PC-9 (cell line): ENCODE measurements around the gene SOX15. TPM values are rescaled to one million over a fixed set of nuclear protein-coding genes. Genes with fewer than 3 reads are reported as not detected.

Source experiments
- BruUV-seq: library from RNA; stranded (reverse); fragments of 400-500 nt; replicated peaks from 2 replicates; lab custom pipeline; 2021; lab: Mats Ljungman, UMichigan
- CTCF ChIA-PET: fragments of 300-600 bp; sonication (Branson Sonifier 250); formaldehyde crosslinking; loops from one replicate; lab custom pipeline; 2022; ENCODE audit warnings: antibody characterized with exemption; lab: Charles Lee
- POLR2A ChIA-PET: fragments of 300-600 bp; sonication (Branson Sonifier 250); formaldehyde crosslinking; loops from one replicate; lab custom pipeline; 2022; ENCODE audit warnings: antibody characterized with exemption; ENCODE audit not compliant: unreplicated experiment; lab: Charles Lee
- DNase-seq, 2 experiments: peaks; one replicate each; pipeline versions ENCODE4 v3.0.0 to v3.0.0-alpha.2; 2015 to 2022; ENCODE audit warnings: mixed read lengths in 1 of 2
- H2AFZ ChIP-seq: fragments of 200-600 bp; sonication (generic); 2 replicates; pipeline ENCODE4 v1.8.1; 2017; ENCODE audit warnings: antibody characterized with exemption
- H3F3A ChIP-seq: fragments of 200-600 bp; sonication (generic); 2 replicates; pipeline ENCODE4 v1.8.1; 2017; ENCODE audit warnings: antibody characterized with exemption, mild to moderate bottlenecking, low read depth; ENCODE audit not compliant: insufficient read depth
- H3K27ac ChIP-seq: fragments of 200-600 bp; sonication (generic); 2 replicates; pipeline ENCODE4 v1.6.1; 2016; ENCODE audit warnings: mixed run types
- H3K27me3 ChIP-seq: fragments of 200-600 bp; sonication (generic); 2 replicates; pipeline ENCODE4 v1.6.1; 2016; ENCODE audit warnings: low read depth, mixed run types; ENCODE audit not compliant: insufficient read depth
- H3K36me3 ChIP-seq: fragments of 200-600 bp; sonication (generic); 2 replicates; pipeline ENCODE4 v1.6.1; 2016; ENCODE audit warnings: low read depth, mixed run types
- H3K4me1 ChIP-seq: fragments of 200-600 bp; sonication (generic); replicated peaks from 2 replicates; pipeline ENCODE4 v1.6.1; 2016; ENCODE audit warnings: mixed run types; ENCODE audit not compliant: insufficient read depth
- H3K4me2 ChIP-seq: fragments of 200-600 bp; sonication (generic); 2 replicates; pipeline ENCODE4 v1.6.1; 2017; ENCODE audit warnings: mixed run types
- H3K4me3 ChIP-seq: fragments of 200-600 bp; sonication (generic); 2 replicates; pipeline ENCODE4 v1.6.1; 2016; ENCODE audit warnings: mixed run types
- H3K79me2 ChIP-seq: fragments of 200-600 bp; sonication (generic); 2 replicates; pipeline ENCODE4 v1.6.1; 2017; ENCODE audit warnings: low read depth, mixed run types
- H3K9me2 ChIP-seq: fragments of 200-600 bp; sonication (generic); 2 replicates; pipeline ENCODE4 v1.8.1; 2017; ENCODE audit warnings: mild to moderate bottlenecking; ENCODE audit not compliant: insufficient read depth
- H3K9me3 ChIP-seq: fragments of 200-600 bp; sonication (generic); 2 replicates; pipeline ENCODE4 v1.8.1; 2016; ENCODE audit warnings: low read depth; ENCODE audit not compliant: insufficient read depth
- H4K20me1 ChIP-seq: fragments of 200-600 bp; sonication (generic); 2 replicates; pipeline ENCODE4 v1.8.1; 2017; ENCODE audit not compliant: insufficient read depth
- CTCF ChIP-seq: fragments of 200-600 bp; sonication (generic); conservative IDR thresholded peaks from 2 replicates; pipeline ENCODE4 v1.6.1; 2017; ENCODE audit warnings: mixed run types, antibody characterized with exemption, mild to moderate bottlenecking, moderate library complexity
- EZH2 ChIP-seq: fragments of 200-600 bp; sonication (generic); IDR thresholded peaks from 2 replicates; pipeline ENCODE4 v1.8.0; 2017; ENCODE audit warnings: antibody characterized with exemption, low read depth
- intact Hi-C: fragments of 100-400 bp; cut with micrococcal nuclease; formaldehyde crosslinking; loops from one replicate; pipeline ENCODE4 v1.10.0; 2022; ENCODE audit not compliant: unreplicated experiment
- total RNA-seq: library from RNA; stranded (reverse); gene quantifications from 2 replicates; pipeline ENCODE4 v1.2.3, GENCODE V29; 2021

SOX15 gene
- total RNA-seq, 1 experiment from 2014 or later, result 124 TPM

DNA sequence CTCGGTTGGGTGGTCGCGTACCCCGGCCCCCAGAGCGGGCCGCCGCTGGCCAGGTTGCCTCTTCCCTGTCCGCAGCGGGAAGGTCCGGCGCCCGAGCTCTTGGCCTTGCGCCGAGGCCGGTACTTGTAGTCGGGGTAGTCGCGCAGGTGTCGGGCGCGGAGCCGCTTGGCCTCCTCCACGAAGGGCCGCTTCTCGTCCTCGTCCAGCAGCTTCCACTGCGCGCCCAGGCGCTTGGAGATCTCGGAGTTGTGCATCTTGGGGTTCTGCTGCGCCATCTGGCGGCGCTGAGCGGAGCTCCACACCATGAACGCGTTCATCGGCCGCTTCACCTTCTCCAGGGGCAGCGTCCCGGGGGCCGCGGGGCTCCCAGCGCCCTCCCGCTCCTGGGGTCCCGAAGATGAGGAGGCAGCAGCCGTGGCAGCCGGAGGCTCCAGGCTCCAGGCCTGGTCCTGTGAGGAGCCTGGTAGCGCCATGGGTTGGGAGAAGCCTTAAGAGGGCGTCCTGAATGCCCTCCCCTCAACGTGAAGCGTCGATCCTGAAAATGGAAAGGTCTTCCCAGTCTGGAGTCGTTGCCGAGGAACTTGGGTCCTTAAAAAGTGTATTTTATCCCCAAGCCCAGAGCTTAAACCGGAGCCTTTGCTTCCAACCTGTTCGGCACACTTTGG is 558 bp downstream of the SOX15 start:
- H3K4me2 ChIP-seq, result peak overlapping the region; percentile 91
- H2AFZ ChIP-seq, result peak overlapping the region; percentile 60; the same call in 1 of the 2 replicates
- H3K4me1 ChIP-seq, result peaks cover 39% of the 10 kb centered on the region

DNA sequence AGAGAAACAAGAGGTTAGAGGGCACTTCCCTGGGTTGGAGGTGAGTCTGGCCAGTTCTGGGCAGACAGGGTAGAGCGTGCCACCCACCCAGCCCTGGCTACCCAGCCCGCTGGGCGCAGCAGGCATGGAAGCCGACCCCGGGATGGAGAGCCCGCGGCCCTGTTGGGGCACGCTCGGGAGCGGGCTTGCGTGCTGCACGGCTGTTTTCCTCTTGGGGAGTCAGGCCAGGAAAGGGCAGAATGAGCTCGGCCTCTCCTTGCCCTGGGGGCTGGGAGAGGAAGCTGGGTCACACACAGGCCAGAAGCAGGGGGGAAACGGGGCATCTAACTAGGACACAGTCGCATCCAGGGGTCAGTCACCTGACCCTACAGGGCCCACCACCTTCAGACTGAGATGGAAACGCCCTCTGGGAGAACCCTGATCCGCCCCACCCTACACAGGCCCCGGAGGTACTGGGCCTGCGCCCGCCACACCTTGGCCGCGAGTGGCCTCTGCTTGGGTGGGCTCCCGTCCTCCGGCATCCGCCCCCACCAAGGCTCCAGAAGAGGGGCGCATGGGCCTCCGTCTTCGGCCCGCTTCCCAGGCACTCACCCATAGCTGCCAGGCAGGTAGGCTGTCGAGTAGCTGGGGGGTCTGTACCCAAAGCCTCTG is 1.2 kb downstream of the SOX15 start:
- intact Hi-C loops, result loop anchor here (1.0 to 10.0 kb wide), 8 partner anchors 27 to 544 kb away; partner anchors contain the start of genes CHD3, CYB5D1, DNAH2 and KCTD11
- no TSS peak for BruUV-seq

More for the DNA sequence above, 558 bp downstream of the SOX15 start:
- POLR2A ChIA-PET, result interaction anchor here (0.5 to 1.5 kb wide), 10 partner anchors 10 to 794 kb away, joined by 3 to 22 read pairs (median 6); partner anchors contain the start of genes CD68, CHRNB1, CTDNEP1 and FXR2
- Histone ChIP-seq H3K4me3 (peak overlapping the region; percentile 83), H3K9me2 (no peaks in the 10 kb centered on the region), H4K20me1 (no peaks in the 10 kb centered on the region; the same call in 1 of the 2 replicates), H3K27ac (peak overlapping the region; percentile 97), H3K27me3 (no peaks in the 10 kb centered on the region), H3K79me2 (peaks cover 43% of the 10 kb centered on the region), H3K36me3 (no peaks in the 10 kb centered on the region), H3K9me3 (no peaks in the 10 kb centered on the region), H3F3A (peaks cover 52% of the 10 kb centered on the region)
- CTCF ChIA-PET, result interaction anchor here (0.5 to 1.4 kb wide), 13 partner anchors 11 to 450 kb away, joined by 3 to 13 read pairs (median 4); partner anchors contain the start of genes CD68, CHRNB1, TMEM256 and TP53
- intact Hi-C loops, result loop anchor here (1.0 to 10.0 kb wide), 7 partner anchors 28 to 545 kb away; partner anchors contain the start of genes CHD3, CYB5D1, KCTD11 and NAA38
- TSS peak; percentile 74 for BruUV-seq
- TF ChIP-seq CTCF (peak; percentile 83), EZH2 (no peak)
- peak; percentile 72 to 88 for DNase-seq

GRCh38 chr17:7587420-7588151 is 2.3 kb downstream of the SOX15 start:
- Histone ChIP-seq H3K4me2 (peak overlapping the region; percentile 91), H3K4me3 (peak overlapping the region; percentile 83; the same call in 1 of the 2 replicates), H2AFZ (no peak overlapping the region), H3K27ac (peak overlapping the region; percentile 97), H4K20me1 (no peaks in the 10 kb centered on the region; the same call in 1 of the 2 replicates), H3K79me2 (peaks cover 43% of the 10 kb centered on the region), H3K36me3 (no peaks in the 10 kb centered on the region), H3K27me3 (no peaks in the 10 kb centered on the region), H3F3A (peaks cover 48% of the 10 kb centered on the region), H3K9me2 (no peaks in the 10 kb centered on the region), H3K4me1 (peaks cover 46% of the 10 kb centered on the region), H3K9me3 (no peaks in the 10 kb centered on the region)
- intact Hi-C loops, result loop anchor here (1.0 to 10.0 kb wide), 5 partner anchors 15 to 543 kb away; partner anchors contain the start of genes CHD3, CYB5D1, DNAH2 and NAA38
- CTCF ChIA-PET, result interaction anchor here (0.6 to 0.9 kb wide), 4 partner anchors 27 to 129 kb away, joined by 3 to 4 read pairs (median 4); no protein-coding TSS in a partner anchor
- no TSS peak for BruUV-seq
- POLR2A ChIA-PET, result interaction anchor here (0.6 kb wide), 1 partner anchor 154 kb away, joined by 3 read pairs; no protein-coding TSS in a partner anchor
- peak; percentile 45 to 71 for DNase-seq
- TF ChIP-seq CTCF, result no peak
- no peak for TF ChIP-seq EZH2

More for the DNA sequence above, 1.2 kb downstream of the SOX15 start:
- no peaks in the 10 kb centered on the region for H3K9me2 ChIP-seq
- H3K9me3 ChIP-seq, result no peaks in the 10 kb centered on the region
- DNase-seq, result peak in 1 of 2 experiments; percentile 44
- POLR2A ChIA-PET, result interaction anchor here (0.6 to 1.5 kb wide), 7 partner anchors 9 to 337 kb away, joined by 4 to 22 read pairs (median 6); partner anchors contain the start of genes CD68, CTDNEP1, FXR2 and TP53
- no peaks in the 10 kb centered on the region for H3K27me3 ChIP-seq
- CTCF ChIA-PET, result interaction anchor here (0.5 to 1.4 kb wide), 5 partner anchors 10 to 184 kb away, joined by 3 to 7 read pairs (median 3); partner anchors contain the start of genes CD68, CHRNB1, TMEM256 and TP53
- peaks cover 43% of the 10 kb centered on the region for H3K79me2 ChIP-seq
- H3K4me1 ChIP-seq, result peaks cover 39% of the 10 kb centered on the region
- peak overlapping the region; percentile 91 for H3K4me2 ChIP-seq
- H2AFZ ChIP-seq, result no peak overlapping the region
- TF ChIP-seq EZH2, result no peak
- H3K4me3 ChIP-seq, result peak overlapping the region; percentile 83
- no peaks in the 10 kb centered on the region for H3K36me3 ChIP-seq
- H3K27ac ChIP-seq, result peak overlapping the region; percentile 97
- peaks cover 48% of the 10 kb centered on the region for H3F3A ChIP-seq
- no peaks in the 10 kb centered on the region; the same call in 1 of the 2 replicates for H4K20me1 ChIP-seq
